Measurements from ENCODE around the gene RIPOR2. TPM values are rescaled to one million over a fixed set of nuclear protein-coding genes. Genes with fewer than 3 reads are reported as not detected.

RIPOR2 gene
- total RNA-seq, 4 donors from 2014 or later: 5.2 to 34.0 (median 21.2) TPM

GRCh38 chr6:24829657-24830056, 106.1 kb downstream of the RIPOR2 start:
- H3K4me3 ChIP-seq: no peak overlapping the region
- H3K4me1 ChIP-seq: no peaks in the 10 kb centered on the region
- no peak for TF ChIP-seq POLR2A (IDR thresholded peaks at IDR 0.05)
- TF ChIP-seq CTCF (IDR thresholded peaks at IDR 0.05 in 4 of 5, conservative IDR thresholded peaks at IDR 0.05 in 1 of 5): no peak
- DNase-seq: no peak
- in situ Hi-C loops (cut with MboI; ENCODE audit: low sequenced_read_pairs in 4 of 4): no loop called here
- H3K27ac ChIP-seq: no peak overlapping the region
- intact Hi-C loops (cut with DNase I; ENCODE audit: low total_unique reads): no loop called here
- ATAC-seq: no peak
- no peaks in the 10 kb centered on the region for H3K9me3 ChIP-seq
- H3K27me3 ChIP-seq: no peaks in the 10 kb centered on the region
- peaks cover 5 to 47% of the 10 kb centered on the region in 2 donors for H3K36me3 ChIP-seq

DNA sequence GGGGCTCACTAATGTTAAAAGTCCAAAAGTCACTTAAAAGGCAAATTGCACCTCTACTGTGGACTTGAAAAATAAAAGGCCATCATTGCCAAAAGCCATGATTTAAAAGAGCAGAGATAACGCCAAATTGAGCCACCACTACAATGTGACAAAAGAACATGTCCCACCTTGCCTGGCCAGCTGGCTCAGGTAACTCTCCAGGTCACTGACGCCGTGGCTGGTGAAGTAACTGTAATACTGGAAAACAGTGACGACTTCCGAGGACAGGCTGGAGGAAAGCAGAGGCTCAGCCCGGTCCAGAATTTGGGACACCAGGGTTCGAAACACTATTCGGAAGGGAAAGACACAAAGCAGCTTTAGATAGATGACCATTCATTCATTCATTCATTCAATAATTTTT, 107.8 kb downstream of the RIPOR2 start:
- H3K4me1 ChIP-seq: no peaks in the 10 kb centered on the region
- H3K9me3 ChIP-seq: no peaks in the 10 kb centered on the region
- H3K27me3 ChIP-seq: no peaks in the 10 kb centered on the region
- in situ Hi-C loops (cut with MboI; ENCODE audit: low sequenced_read_pairs in 4 of 4) (no loop called here), intact Hi-C loops (cut with DNase I; ENCODE audit: low total_unique reads) (no loop called here)
- H3K4me3 ChIP-seq: no peak overlapping the region
- H3K27ac ChIP-seq: no peak overlapping the region
- ATAC-seq: no peak
- TF ChIP-seq POLR2A (IDR thresholded peaks at IDR 0.05) (no peak), CTCF (IDR thresholded peaks at IDR 0.05 in 4 of 5, conservative IDR thresholded peaks at IDR 0.05 in 1 of 5) (no peak)
- H3K36me3 ChIP-seq: peaks cover 5 to 64% of the 10 kb centered on the region in 2 donors
- no peak for DNase-seq

- ATAC-seq (no peak), DNase-seq (no peak)
- intact Hi-C loops (cut with DNase I; ENCODE audit: low total_unique reads) (no loop called here), in situ Hi-C loops (cut with MboI; ENCODE audit: low sequenced_read_pairs in 4 of 4) (no loop called here)
- no peak for TF ChIP-seq CTCF (IDR thresholded peaks at IDR 0.05 in 4 of 5, conservative IDR thresholded peaks at IDR 0.05 in 1 of 5)
- no peak for TF ChIP-seq POLR2A (IDR thresholded peaks at IDR 0.05)
- Histone ChIP-seq H3K36me3 (peaks cover 5 to 67% of the 10 kb centered on the region in 2 donors), H3K27ac (no peak overlapping the region), H3K27me3 (no peaks in the 10 kb centered on the region), H3K9me3 (no peaks in the 10 kb centered on the region), H3K4me1 (no peaks in the 10 kb centered on the region), H3K4me3 (no peak overlapping the region)
Measured at GRCh38 chr6:24827162-24827561, 108.6 kb downstream of the RIPOR2 start.

GRCh38 chr6:24825130-24825630, 110.6 kb downstream of the RIPOR2 start:
- TF ChIP-seq CTCF (IDR thresholded peaks at IDR 0.05 in 4 of 5, conservative IDR thresholded peaks at IDR 0.05 in 1 of 5) (no peak), POLR2A (IDR thresholded peaks at IDR 0.05) (no peak)
- DNase-seq (no peak), ATAC-seq (no peak)
- Histone ChIP-seq H3K27ac (no peak overlapping the region), H3K27me3 (no peaks in the 10 kb centered on the region), H3K9me3 (no peaks in the 10 kb centered on the region), H3K4me1 (no peaks in the 10 kb centered on the region), H3K4me3 (no peak overlapping the region), H3K36me3 (peaks cover 5 to 55% of the 10 kb centered on the region in 2 donors)
- intact Hi-C loops (cut with DNase I; ENCODE audit: low total_unique reads) (no loop called here), in situ Hi-C loops (cut with MboI; ENCODE audit: low sequenced_read_pairs in 4 of 4) (no loop called here)
